ENCODE results near the gene LGALS4.
"Not testable (repeated sequence)": the region's sequence is repeated elsewhere in the genome, so short reads cannot be mapped to it uniquely, and the experiment has no call there.

LGALS4 gene

DNA sequence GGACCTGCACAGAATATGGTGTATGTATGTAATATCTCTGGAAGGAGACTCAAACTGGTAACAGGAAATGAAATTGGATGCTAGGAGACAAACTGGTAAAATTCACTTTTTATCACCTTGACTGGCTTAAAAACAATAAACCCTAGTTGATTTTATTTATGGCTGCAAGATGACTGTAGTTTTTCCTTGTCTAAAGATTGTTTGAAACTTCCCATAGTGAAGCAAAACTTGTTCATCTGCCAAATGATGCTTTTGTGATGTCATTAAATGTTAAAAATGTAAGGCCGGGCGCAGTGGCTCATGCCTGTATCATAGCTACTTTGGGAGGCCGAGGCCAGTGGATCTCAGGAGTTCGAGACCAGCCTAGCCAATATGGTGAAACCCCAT is 21.4 kb upstream of the LGALS4 start:
- intact Hi-C loops (cut with DNase I): loop anchor here (5.0 to 10.0 kb wide), 2 partner anchors 102 to 219 kb away; partner anchors contain the start of genes EIF3K and MAP4K1
- no peak for DNase-seq

DNA sequence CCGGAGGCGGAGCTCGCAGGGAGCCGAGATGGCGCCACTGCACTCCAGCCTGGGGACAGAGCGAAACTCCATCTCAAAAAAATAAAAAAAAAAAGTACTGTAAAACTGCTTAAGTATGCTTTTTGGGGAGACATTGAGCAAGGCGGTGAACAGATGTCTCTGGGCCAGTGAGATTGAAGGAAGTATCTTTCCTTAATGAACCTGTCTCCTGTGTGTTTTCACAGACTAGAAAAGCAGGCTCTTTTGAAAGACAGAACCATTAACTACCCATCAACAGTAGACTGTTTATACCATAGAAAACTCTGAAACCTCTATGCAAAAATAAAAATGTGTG is 20.3 kb upstream of the LGALS4 start:
- intact Hi-C loops (cut with DNase I): loop anchor here (5.0 to 10.0 kb wide), 2 partner anchors 101 to 218 kb away; partner anchors contain the start of genes EIF3K and MAP4K1
- DNase-seq: no peak

DNA sequence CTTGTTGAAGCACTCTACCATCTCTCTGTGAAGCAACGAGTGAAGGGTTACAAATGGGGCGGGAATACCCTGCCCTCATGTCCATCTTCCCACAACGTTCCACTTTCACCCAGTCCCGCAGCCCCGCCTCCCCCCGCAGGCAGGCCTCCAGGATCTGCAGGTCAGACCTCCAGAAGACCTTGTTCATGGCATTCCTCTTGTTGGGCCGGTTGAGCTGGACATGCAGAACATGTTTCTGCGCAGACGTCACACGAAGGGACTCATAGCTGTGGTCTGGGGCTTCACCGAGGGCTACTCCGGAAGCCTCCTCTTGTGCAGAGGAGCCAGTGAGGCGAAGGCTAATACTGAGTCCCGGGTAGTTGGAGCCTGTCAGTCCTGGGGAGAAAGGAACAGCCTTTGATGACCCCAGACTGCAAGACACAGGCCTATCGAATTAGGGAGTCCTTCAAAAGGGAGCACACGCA is 18.4 kb upstream of the LGALS4 start:
- intact Hi-C loops (cut with DNase I): loop anchor here (5.0 to 10.0 kb wide), 2 partner anchors 99 to 216 kb away; partner anchors contain the start of genes EIF3K and MAP4K1
- DNase-seq: peak in 35 of 42 donors; percentile 3 to 55 (median 28)

DNA sequence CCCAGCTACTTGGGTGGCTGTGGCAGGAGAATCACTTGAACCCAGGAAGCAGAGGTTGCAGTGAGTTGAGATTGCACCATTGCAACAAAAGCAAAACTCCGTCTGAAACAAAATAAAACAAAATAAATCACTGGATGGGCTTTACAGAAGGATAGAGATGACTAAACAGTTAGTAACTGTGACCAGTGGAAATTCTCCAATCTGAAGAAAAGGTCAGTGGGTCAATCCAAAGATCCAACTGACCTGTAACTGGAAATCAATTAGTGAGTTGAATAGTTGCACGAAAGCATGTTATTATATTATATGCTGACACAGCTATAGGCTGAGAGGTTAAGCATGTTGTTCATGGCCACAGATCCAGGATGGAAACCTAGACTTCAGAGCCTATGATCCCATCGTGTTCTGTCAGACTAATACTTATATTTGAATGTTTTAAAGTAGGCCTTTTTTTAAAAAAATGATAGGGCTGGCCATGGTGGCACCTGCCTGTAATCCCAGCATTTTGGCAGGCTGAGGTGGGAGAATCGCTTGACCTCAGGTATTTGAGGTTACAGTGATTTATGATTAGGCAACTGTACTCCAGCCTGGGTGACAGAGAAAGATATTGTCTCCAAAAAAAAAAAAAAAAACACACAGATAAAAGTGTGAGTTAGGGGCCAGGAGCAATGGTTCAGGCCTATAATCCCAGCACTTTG is 17.4 kb upstream of the LGALS4 start:
- no peak for DNase-seq
- intact Hi-C loops (cut with DNase I): loop anchor here (5.0 to 10.0 kb wide), 2 partner anchors 98 to 215 kb away; partner anchors contain the start of genes EIF3K and MAP4K1

DNA sequence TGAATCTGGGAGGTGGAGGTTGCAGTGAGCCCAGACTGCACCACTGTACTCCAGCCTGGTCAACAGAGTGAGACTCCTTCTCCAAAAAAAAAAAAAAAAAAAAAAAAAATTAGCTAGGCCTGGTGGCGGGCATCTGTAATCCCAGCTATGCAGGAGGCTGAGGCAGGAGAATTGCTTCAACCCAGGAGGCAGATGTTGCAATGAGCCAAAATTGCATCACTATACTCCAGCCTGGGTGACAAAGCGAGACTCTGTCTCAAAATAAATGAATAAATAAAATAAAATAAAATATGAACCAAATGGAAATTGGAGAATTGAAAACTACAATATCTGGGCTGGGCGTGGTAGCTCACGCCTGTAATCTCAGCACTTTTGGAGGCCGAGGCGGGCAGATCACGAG is 16.5 kb upstream of the LGALS4 start:
- DNase-seq; intact Hi-C loops (cut with DNase I): not testable (repeated sequence)

DNA sequence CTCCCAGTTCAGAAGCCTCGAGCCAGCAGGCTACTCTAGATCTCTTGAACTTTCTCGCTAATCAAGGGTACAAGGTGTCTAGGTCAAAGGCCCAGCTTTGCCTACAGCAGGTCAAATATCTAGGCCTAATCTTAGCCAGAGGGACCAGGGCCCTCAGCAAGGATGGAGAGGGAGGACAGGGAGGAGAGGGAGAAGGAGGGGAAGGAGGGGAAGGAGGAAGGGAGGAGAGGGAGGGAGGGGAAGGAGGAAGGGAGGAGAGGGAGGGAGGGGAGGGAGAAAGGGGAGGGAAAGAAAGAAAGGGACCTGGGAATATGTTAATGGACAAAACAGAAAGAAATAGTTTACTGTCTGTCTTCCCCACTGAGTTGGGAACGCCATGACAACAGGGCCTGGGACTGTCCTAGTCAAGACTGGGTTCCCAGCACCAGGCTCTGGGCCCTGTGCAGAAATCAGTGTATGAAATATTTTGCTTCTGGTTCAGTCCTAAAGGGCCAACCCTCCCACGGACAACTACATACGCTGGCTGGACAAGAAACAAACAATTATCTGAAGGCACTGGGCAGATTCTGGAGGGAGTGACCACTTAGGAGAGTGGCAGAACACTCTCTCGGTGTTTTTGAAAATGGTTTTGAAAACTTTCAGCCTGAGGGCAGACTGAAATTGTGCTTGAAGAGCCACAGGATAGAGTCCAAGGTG is 14.3 kb upstream of the LGALS4 start:
- intact Hi-C loops (cut with DNase I): no loop called here
- no peak for DNase-seq

DNA sequence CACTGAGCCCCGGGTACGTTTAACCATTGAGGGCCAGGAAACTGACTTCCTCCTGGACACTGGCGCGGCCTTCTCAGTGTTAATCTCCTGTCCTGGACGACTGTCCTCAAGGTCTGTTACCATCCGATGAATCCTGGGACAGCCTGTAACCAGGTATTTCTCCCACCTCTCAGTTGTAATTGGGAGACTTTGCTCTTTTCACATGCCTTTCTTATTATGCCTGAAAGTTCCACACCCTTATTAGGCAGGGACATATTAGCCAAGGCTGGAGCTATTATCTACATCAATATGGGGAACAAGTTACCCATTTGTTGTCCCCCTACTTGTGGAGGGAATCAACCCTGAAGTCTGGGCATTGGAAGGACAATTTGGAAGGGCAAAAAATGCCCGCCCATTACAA is 13.2 kb upstream of the LGALS4 start:
- intact Hi-C loops (cut with DNase I); DNase-seq: not testable (repeated sequence)

DNA sequence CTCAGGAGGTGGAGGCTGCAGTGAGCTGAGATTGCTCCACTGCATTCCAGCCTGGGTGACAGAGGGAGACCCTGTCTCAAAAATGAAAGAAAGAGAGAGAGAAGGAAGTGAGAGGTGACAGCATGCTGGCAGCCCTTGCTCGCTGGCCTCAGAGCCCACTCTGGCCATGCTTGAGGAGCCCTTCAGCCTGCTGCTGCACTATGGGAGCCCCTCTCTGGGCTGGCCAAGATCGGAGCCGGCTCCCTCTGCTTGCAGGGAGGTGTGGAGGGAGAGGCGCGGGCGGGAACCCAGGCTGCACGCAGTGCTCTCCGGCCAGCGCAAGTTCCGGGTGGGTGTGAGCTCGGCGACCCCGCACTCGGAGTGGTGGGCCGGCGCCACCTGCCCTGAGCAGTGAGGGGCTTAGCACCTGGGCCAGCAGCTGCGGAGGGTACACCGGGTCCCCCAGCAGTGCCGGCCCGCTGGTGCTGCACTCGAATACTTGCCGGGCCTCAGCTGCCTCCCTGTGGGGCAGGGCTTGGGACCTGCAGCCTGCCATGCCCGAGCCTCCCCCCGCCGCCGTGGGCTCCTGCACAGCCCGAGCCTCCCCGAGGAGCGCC is 8.6 kb upstream of the LGALS4 start:
- DNase-seq; intact Hi-C loops (cut with DNase I): not testable (repeated sequence)

DNA sequence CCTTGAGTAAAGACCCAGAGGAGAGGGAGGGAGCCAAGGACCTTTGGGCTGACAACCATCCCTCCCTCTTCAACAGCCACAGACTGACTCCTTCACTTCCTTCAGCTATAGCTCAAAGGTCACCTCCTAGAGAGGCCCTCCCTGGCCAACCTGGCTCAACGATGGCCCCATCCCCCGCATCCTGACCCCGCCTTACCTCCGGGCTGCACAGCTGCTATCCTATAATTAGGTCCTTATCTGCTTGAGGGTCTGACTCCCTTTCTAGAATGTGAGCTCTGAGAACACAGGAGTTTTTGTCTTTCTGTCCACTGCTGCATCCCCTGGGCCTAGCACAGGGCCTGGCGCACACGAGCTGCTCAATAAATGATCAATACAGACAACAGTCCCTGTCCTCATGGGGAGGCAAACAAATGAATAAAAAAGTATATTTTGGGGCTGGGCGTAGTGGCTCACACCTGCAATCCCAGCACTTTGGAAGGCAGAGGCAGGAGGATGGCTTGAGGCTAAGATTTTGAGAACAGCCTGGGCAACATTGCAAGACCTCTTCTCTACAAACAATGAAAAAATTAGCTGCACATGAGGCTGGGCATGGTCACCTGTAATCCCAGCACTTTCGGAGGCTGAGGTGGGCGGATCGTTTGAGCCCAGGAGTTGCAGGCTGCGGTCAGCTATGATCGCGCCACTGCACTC is 6.6 kb upstream of the LGALS4 start:
- DNase-seq: no peak
- intact Hi-C loops (cut with DNase I): no loop called here

DNA sequence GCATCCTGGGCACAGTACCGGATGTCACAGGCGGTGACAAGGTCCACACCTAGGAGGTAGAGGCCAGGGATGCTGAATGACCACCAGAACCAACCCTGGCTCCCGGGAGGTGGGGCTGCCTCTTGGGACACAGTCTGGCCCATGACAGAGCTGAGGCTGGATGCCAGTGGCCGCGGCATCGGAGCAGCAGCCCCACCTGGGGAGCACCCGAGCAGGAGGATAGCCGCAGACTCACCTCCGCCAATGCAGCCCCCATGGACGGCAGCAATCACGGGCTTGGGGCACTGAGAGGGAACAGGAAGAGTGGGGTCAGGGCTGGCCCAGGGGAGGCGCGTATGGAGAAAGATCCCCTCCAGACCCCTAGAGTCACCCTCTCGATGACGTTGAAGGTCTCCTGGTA is 4.3 kb upstream of the LGALS4 start:
- intact Hi-C loops (cut with DNase I): no loop called here

DNA sequence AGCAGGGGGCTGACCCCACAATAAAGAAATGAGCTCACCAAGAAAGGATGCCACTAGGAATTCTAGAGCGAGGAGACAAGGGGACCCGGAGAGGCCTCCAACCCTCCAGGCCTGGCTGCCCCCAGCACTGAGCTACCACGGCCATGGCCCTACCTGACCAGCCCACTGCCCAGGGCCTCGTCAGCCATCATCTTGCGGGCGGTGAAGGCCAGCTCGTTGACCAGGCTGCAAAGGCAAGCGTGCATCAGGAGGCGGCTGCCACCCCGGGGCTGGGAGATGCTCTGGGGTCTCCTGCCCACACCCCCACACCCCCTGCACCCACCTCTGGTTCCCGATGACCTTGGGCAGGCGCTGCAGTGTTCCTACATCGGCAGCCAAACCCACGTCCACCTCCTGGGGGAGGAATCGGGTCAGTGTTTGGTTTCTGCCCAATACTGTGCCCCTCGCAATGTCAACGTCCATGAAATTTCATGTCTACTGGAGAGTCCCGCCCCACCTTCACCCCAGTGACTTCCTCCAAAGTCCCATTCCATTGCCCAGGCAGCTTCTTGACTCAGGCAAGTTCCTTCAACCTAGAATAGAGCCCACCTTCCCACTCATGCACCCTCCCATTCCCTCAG is 3.5 kb upstream of the LGALS4 start:
- no peak for DNase-seq
- intact Hi-C loops (cut with DNase I): no loop called here

More for the DNA sequence above, 4.3 kb upstream of the LGALS4 start:
- no peak for DNase-seq

DNA sequence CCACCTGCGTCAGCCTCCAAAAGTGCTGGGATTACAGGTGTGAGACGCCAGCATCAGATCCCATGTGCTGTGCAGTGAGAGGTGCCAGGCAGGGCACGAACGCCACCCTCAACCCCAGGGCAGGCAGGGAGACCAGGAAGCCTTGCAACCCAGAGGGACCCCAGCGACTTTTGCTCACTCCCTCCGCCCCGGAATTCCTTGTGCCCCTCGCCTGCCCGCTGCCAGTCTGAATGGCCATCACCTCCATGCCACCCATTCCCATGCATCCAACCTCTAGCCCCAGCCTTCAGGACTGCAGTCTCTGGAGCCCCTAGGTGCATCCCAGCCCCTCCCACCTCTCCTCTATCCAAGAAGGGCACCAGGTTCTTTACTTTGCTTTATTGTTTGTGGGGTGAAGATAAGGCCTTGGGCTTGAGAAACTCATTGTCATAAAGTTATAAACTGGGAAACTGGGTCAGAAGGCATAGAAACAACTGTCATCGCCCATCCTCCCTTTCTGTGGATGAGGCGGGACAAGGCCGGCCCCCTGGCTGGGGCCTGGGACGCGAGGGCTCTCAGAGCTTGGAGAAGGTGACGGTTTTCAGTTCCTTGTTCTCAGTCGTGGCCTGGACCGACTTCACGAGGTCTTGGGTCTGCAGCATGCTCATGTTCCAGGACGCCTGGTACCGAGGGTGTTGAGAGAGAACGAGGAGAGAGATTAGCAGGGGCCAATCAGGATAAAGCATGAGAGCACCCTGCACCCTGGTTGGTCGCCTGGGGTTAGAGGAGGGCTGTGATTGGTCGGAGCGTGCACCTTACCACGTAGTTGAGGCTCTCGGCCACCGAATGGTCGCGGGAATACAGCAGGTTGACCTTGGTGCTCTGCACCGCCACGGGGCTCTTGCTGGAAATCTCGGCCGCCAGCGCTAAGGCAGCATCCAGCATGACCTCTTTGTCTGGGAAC is 2.6 kb upstream of the LGALS4 start:
- DNase-seq: no peak
- intact Hi-C loops (cut with DNase I): no loop called here

DNA sequence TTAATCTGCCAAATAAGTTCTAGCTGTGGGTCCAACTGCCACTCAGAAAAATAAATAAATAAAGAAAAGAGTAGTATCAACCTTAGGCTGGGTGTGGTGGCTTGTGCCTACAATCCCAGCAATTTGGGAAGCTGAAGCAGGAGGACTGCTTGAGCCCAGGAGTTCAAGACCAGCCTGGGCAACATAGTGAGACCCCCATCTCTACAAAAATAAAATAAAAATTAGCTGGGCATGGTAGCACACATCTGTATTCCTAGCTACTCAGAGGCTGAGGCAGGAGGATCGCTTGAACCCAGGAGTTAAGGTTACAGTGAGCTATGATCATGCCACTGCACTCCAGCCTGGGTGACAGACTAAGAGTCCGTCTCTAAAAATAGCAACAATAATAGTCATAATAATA is 1.2 kb upstream of the LGALS4 start:
- DNase-seq; intact Hi-C loops (cut with DNase I): not testable (repeated sequence)

DNA sequence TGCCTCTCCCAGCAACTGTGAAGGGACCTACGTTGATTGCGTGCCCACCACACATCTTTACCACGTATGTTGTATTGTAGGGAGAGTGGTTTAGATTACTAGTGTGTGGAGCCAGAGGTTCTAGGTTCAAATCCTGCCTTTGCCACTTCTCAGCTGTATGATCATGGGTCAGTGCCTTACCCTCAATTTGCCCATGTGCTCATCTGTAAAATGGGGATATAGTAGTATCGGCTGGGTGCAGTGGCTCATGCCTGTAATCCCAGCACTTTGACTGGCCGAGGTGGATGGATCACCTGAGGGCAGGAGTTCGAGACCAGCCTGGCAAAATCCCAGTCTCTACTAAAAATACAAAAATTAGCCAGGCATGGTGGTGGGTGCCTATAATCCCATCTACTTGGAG is 578 bp upstream of the LGALS4 start:
- intact Hi-C loops (cut with DNase I): no loop called here
- no peak for DNase-seq

DNA sequence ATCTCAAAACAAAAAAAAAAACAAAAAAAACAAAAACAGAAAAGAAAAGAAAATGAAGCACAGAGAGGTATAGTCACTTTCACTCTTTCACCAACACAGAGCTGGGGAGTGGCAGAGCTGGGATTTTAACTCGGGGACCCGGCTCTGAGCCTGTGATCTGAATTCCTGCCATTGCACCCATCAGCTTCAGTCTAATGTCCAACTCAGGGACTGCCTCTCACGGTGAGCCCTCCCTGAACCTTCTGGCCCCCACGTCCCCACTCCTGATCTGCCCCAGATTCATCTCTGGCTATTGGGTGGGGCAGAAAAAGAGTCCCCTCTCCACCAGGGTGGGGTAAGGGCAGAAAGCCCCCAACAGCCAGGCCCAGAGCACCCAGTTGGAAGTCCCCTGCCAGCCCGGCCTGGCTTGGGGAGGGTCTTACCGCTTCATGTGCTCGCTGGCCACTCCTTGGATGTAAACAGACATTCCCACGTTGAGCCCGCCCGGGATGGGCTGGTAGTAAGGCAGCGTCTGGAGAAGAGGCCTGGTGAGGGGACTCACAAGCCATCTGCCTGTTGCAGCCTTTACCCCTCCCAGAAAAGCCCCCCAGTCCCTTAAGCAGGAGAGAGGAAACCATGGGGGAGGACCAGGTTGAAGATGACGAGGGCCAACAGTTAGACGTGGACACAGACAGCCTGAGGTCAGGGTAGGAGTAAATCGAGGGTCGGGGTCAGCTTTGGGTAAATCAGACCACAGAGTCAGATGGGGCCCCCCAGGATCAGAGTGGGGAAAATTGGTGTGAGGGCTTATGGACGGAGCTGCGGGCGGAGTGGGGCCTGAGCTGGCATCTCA is 520 bp downstream of the LGALS4 start:
- DNase-seq: no peak
- intact Hi-C loops (cut with DNase I): no loop called here

DNA sequence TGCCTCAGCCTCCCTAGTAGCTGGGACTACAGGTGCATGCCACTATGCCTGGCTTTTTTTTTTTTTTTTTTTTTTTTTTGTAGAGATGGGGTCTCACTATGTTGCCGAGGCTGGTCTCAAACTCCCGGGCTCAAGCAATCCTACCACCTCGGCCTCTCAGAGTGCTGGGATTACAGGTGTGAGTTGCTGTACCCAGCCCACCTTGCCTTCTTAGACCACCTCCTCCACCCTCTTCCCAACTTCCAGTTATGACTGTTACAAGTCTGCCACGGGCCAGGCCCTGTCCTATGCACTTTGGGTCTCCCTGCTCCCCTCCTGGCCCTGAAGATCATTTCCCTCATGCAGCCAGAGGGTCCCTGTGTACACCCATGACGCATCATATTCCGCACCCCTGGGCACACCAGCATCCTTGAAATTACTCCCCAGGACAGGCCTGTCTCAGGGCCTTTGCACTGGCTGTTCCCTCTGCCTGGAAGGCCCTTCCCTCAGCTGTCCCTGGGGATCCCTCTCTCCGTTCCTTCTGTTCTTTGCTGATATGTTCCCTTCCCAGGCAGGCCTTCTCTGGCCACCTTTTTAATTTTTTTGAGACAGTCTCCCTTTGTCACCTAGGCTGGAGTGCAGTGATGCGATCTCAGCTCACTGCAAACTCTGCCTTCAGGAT is 3.0 kb downstream of the LGALS4 start:
- intact Hi-C loops (cut with DNase I): no loop called here
- no peak for DNase-seq

DNA sequence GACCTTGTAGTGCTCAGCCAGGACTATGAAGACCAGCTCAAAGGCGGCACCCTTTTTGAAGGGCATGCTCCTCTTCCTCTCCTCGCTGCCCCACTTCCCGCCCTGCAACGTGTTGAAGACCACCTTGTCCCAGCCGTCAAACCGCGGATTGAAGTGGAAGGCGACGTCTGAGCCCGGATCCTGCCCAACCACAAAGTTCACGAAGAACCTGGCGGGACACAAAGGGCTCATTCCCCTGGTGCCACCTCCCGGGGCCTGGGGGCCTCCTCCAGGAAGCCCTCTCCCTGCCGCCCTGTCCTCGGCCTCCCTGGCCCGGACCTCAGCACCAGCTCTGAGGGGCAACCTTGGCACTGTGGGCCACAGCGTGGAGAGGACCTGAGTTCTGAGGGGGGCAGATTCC is 4.0 kb downstream of the LGALS4 start:
- no peak for DNase-seq
- intact Hi-C loops (cut with DNase I): no loop called here

All from head of caudate nucleus (tissue), 42 donors.